WTC11 (cell line): ENCODE results near the gene CAPN15. TPM values are rescaled to one million over a fixed set of nuclear protein-coding genes. Genes with fewer than 3 reads are reported as not detected.
A peak's percentile ranks its signal among the peaks of the same experiment; 100 is the strongest.
"Not testable (repeated sequence)": the region's sequence is repeated elsewhere in the genome, so short reads cannot be mapped to it uniquely, and the experiment has no call there.

Source experiments
- ATAC-seq: fragments of 200-7000 bp; cut with Tn5 transposase; 2 replicates; pipeline ENCODE4 v1.10.0; 2021; ENCODE audit warnings: mild to moderate bottlenecking, moderate library complexity
- CTCF ChIA-PET: fragments of 300-600 bp; sonication (Branson Sonifier 250); formaldehyde crosslinking; loops from one replicate; lab custom pipeline; 2021; ENCODE audit warnings: antibody characterized with exemption; lab: Charles Lee
- POLR2A ChIA-PET: fragments of 350-600 bp; sonication (Branson Sonifier 250); formaldehyde crosslinking; loops from one replicate; lab custom pipeline; 2021; ENCODE audit warnings: antibody characterized with exemption; lab: Charles Lee
- DNase-seq: peaks from one replicate; pipeline ENCODE4 v3.0.0; 2021; ENCODE audit warnings: low spot score
- H3K27ac Mint-ChIP-seq: 2 replicates; pipeline ENCODE4 v1.8.0; 2021; ENCODE audit warnings: mixed read lengths
- H3K27me3 Mint-ChIP-seq: 2 replicates; pipeline ENCODE4 v1.8.0; 2021; ENCODE audit warnings: low read depth, mild to moderate bottlenecking, moderate library complexity, mixed read lengths
- H3K36me3 Mint-ChIP-seq: 2 replicates; pipeline ENCODE4 v1.8.0; 2021; ENCODE audit warnings: mixed read lengths
- H3K4me1 Mint-ChIP-seq: 2 replicates; pipeline ENCODE4 v1.8.0; 2022; ENCODE audit warnings: mixed read lengths
- H3K4me3 Mint-ChIP-seq: 2 replicates; pipeline ENCODE4 v1.8.0; 2021; ENCODE audit warnings: mild to moderate bottlenecking, moderate library complexity, mixed read lengths
- H3K9me3 Mint-ChIP-seq: 2 replicates; pipeline ENCODE4 v1.8.0; 2021; ENCODE audit warnings: mixed read lengths
- ATF1 ChIP-seq: sonication (generic); formaldehyde crosslinking; IDR thresholded peaks from 2 replicates; pipeline ENCODE4 v1.8.1; 2023; ENCODE audit warnings: mild to moderate bottlenecking, moderate library complexity, missing genetic modification reagents
- CBFB ChIP-seq: sonication (generic); formaldehyde crosslinking; IDR thresholded peaks from 2 replicates; pipeline ENCODE4 v1.8.1; 2022; ENCODE audit warnings: mild to moderate bottlenecking, low read depth, missing genetic modification reagents
- EMX1 ChIP-seq: fragments of 250-450 bp; sonication (Bioruptor Pico); IDR thresholded peaks from 2 replicates; pipeline ENCODE4 v1.8.0; 2021; ENCODE audit warnings: mild to moderate bottlenecking
- FOXK1 ChIP-seq: sonication (generic); formaldehyde crosslinking; IDR thresholded peaks from 2 replicates; pipeline ENCODE4 v1.8.0; 2022; ENCODE audit warnings: mild to moderate bottlenecking, moderate library complexity, missing genetic modification reagents
- IRF2 ChIP-seq: sonication (generic); formaldehyde crosslinking; IDR thresholded peaks from 2 replicates; pipeline ENCODE4 v1.8.0; 2022; ENCODE audit warnings: low read depth, missing genetic modification reagents, borderline replicate concordance
- JUN ChIP-seq: sonication (generic); formaldehyde crosslinking; IDR thresholded peaks from 2 replicates; pipeline ENCODE4 v1.8.0; 2023; ENCODE audit warnings: mild to moderate bottlenecking, missing genetic modification reagents
- KAT7 ChIP-seq: sonication (generic); formaldehyde crosslinking; IDR thresholded peaks from 2 replicates; pipeline ENCODE4 v1.8.1; 2023; ENCODE audit warnings: missing genetic modification reagents, mild to moderate bottlenecking, borderline replicate concordance
- RELA ChIP-seq: sonication (generic); formaldehyde crosslinking; IDR thresholded peaks from 2 replicates; pipeline ENCODE4 v1.8.1; 2022; ENCODE audit warnings: missing genetic modification reagents, mild to moderate bottlenecking, borderline replicate concordance
- RORB ChIP-seq: fragments of 250-450 bp; sonication (Bioruptor Pico); IDR thresholded peaks from 2 replicates; pipeline ENCODE4 v1.9.0; 2021; ENCODE audit warnings: mild to moderate bottlenecking
- SMAD3 ChIP-seq: sonication (generic); formaldehyde crosslinking; IDR thresholded peaks from 2 replicates; pipeline ENCODE4 v1.8.0; 2022; ENCODE audit warnings: missing genetic modification reagents, mild to moderate bottlenecking, borderline replicate concordance
- SOX15 ChIP-seq: fragments of 250-450 bp; sonication (Bioruptor Pico); IDR thresholded peaks from 2 replicates; pipeline ENCODE4 v1.9.0; 2021; ENCODE audit warnings: mild to moderate bottlenecking
- SP1 ChIP-seq: sonication (generic); formaldehyde crosslinking; conservative IDR thresholded peaks from 2 replicates; pipeline ENCODE4 v1.8.1; 2022; ENCODE audit warnings: missing genetic modification reagents
- TP53 ChIP-seq: sonication (generic); formaldehyde crosslinking; IDR thresholded peaks from 2 replicates; pipeline ENCODE4 v1.8.1; 2023; ENCODE audit warnings: mild to moderate bottlenecking, missing genetic modification reagents
- ZNF138 ChIP-seq: sonication (generic); formaldehyde crosslinking; conservative IDR thresholded peaks from 2 replicates; pipeline ENCODE4 v1.8.1; 2022; ENCODE audit warnings: mild to moderate bottlenecking, moderate library complexity, missing genetic modification reagents
- ZNF219 ChIP-seq: sonication (generic); formaldehyde crosslinking; IDR thresholded peaks from 2 replicates; pipeline ENCODE4 v1.8.0; 2023; ENCODE audit warnings: missing genetic modification reagents, mild to moderate bottlenecking, borderline replicate concordance
- ZNF423 ChIP-seq: fragments of 250-450 bp; sonication (Bioruptor Pico); IDR thresholded peaks from 2 replicates; pipeline ENCODE4 v2.1.2; 2022; ENCODE audit warnings: mild to moderate bottlenecking, moderate library complexity
- ZNF671 ChIP-seq: fragments of 250-450 bp; sonication (Bioruptor Pico); IDR thresholded peaks from 2 replicates; pipeline ENCODE4 v1.8.0; 2021; ENCODE audit warnings: mild to moderate bottlenecking
- total RNA-seq: library from RNA; stranded (reverse); gene quantifications from 3 replicates; pipeline ENCODE4 v1.2.3, GENCODE V29; 2021
- TF ChIP-seq, protein P1 (sequence below): fragments of 250-450 bp; sonication (Bioruptor Pico); IDR thresholded peaks from 2 replicates; pipeline ENCODE4 v1.9.0; 2021; ENCODE audit warnings: moderate library complexity, mild to moderate bottlenecking, inconsistent platforms, borderline replicate concordance
- TF ChIP-seq, protein P2 (sequence below): sonication (generic); formaldehyde crosslinking; IDR thresholded peaks from 2 replicates; pipeline ENCODE4 v1.8.1; 2023; ENCODE audit warnings: mild to moderate bottlenecking, moderate library complexity, missing genetic modification reagents
- TF ChIP-seq, protein P3 (sequence below): sonication (generic); formaldehyde crosslinking; conservative IDR thresholded peaks from 2 replicates; pipeline ENCODE4 v1.8.1; 2023; ENCODE audit warnings: mild to moderate bottlenecking, low read depth, missing genetic modification reagents, moderate library complexity
- TF ChIP-seq, protein P4 (sequence below): sonication (generic); formaldehyde crosslinking; IDR thresholded peaks from 2 replicates; pipeline ENCODE4 v1.8.1; 2023; ENCODE audit warnings: mild to moderate bottlenecking, missing genetic modification reagents
- TF ChIP-seq, protein P5 (sequence below): fragments of 200-600 bp; IDR thresholded peaks from 2 replicates; pipeline ENCODE4 v1.8.0; 2022; ENCODE audit warnings: antibody characterized with exemption

CAPN15 gene
- total RNA-seq, 1 experiment from 2014 or later = 110 TPM

DNA sequence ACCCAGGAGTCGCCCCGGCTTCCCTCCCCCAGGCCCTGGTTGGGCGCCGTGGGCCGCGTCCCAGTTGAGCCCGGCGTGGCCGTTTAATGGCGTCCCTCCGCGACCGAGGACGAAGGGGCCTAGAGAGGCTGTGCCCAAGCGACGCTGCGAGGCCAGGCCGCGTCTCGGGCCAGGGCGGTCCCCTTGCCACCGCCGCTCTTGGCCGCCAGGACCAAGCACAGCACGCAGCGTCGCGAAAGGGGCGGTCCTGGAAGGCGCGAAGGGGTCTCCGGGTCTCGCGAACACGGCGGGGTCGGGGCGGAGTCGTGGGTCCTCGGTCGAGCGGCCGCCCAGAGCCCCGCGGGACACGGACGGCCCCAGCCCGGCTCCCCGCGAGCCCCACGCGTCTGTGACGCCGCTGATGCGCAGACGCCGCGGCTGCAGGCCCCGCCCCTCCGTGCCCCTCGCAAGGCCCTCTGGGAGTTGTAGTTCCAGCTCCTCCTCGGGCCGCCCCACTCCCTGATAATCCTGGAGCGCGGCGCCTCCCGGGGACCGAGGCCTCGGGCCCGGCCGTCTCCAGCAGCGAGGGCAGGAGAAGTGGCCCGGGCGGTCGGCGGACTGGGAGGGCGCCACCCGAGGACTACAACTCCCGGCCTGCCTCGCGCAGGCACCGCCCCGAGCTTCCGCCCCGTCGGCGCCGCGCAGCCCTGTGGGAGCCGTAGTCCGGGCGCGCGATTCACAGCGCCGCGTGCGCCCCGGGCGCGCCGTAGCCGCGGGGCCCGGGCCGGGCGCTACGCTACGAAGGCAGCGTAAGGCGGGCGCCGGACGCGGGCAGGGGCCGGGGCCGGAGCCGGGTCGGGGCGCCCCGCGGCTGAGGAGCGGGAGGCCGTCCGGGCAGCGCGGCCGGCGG, at the start of gene CAPN15 (continued):
- TF ChIP-seq, protein P1, sequence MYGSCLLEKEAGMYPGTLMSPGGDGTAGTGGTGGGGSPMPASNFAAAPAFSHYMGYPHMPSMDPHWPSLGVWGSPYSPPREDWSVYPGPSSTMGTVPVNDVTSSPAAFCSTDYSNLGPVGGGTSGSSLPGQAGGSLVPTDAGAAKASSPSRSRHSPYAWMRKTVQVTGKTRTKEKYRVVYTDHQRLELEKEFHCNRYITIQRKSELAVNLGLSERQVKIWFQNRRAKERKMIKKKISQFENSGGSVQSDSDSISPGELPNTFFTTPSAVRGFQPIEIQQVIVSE = no peak
- peak; percentile 79 for TF ChIP-seq KAT7 (CRISPR knock-in tag)
- no peak for TF ChIP-seq CBFB (CRISPR knock-in tag)
- TF ChIP-seq EMX1 (CRISPR knock-in tag) = no peak
- TF ChIP-seq SMAD3 (CRISPR knock-in tag) = no peak
- TF ChIP-seq, protein P2, sequence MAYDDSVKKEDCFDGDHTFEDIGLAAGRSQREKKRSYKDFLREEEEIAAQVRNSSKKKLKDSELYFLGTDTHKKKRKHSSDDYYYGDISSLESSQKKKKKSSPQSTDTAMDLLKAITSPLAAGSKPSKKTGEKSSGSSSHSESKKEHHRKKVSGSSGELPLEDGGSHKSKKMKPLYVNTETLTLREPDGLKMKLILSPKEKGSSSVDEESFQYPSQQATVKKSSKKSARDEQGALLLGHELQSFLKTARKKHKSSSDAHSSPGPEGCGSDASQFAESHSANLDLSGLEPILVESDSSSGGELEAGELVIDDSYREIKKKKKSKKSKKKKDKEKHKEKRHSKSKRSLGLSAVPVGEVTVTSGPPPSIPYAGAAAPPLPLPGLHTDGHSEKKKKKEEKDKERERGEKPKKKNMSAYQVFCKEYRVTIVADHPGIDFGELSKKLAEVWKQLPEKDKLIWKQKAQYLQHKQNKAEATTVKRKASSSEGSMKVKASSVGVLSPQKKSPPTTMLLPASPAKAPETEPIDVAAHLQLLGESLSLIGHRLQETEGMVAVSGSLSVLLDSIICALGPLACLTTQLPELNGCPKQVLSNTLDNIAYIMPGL (CRISPR knock-in tag) = peak; percentile 93; the same call in 1 of the 2 replicates
- 0 out of 2 replicates have a peak, but pooled peaks have one; percentile 67 for TF ChIP-seq ZNF219 (CRISPR knock-in tag)
- peak; percentile 90 for TF ChIP-seq JUN (CRISPR knock-in tag)
- TF ChIP-seq TP53 (CRISPR knock-in tag) = 0 out of 2 replicates have a peak, but pooled peaks have one; percentile 34
- TF ChIP-seq ZNF423 (CRISPR knock-in tag) = 0 out of 2 replicates have a peak, but pooled peaks have one; percentile 48
- TF ChIP-seq FOXK1 (CRISPR knock-in tag) = no peak
- no peak for TF ChIP-seq ATF1 (CRISPR knock-in tag)
- TF ChIP-seq IRF2 (CRISPR knock-in tag) = no peak
- peak; percentile 90 for TF ChIP-seq SP1 (CRISPR knock-in tag)

DNA sequence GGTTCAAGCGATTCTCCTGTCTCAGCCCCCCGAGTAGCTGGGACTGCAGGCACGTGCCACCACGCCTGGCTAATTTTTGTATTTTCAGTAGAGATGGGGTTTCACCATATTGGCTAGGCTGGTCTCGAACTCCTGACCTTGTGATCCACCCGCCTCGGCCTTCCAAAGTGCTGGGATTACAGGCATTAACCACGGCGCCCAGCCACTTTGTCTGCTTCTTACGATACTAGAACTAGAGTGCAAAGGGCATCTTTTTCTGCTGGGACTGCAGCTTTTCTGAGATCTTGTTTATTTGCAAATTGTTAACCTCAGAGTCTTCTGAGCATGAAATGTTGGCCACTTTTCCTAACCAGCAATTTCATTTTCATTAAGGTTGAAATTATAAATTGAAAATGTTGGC, 49.2 kb upstream of the CAPN15 start:
- CTCF ChIA-PET = interaction anchor here (0.7 to 4.6 kb wide), 3 partner anchors 8 to 126 kb away, joined by 3 to 40 read pairs (median 4); partner anchors contain the start of gene AXIN1
- H3K27ac Mint-ChIP-seq, POLR2A ChIA-PET, H3K4me3 Mint-ChIP-seq, ATAC-seq, H3K27me3 Mint-ChIP-seq, DNase-seq, H3K9me3 Mint-ChIP-seq, H3K36me3 Mint-ChIP-seq: not testable (repeated sequence)
- peaks cover 20% of the 10 kb centered on the region for H3K4me1 Mint-ChIP-seq

DNA sequence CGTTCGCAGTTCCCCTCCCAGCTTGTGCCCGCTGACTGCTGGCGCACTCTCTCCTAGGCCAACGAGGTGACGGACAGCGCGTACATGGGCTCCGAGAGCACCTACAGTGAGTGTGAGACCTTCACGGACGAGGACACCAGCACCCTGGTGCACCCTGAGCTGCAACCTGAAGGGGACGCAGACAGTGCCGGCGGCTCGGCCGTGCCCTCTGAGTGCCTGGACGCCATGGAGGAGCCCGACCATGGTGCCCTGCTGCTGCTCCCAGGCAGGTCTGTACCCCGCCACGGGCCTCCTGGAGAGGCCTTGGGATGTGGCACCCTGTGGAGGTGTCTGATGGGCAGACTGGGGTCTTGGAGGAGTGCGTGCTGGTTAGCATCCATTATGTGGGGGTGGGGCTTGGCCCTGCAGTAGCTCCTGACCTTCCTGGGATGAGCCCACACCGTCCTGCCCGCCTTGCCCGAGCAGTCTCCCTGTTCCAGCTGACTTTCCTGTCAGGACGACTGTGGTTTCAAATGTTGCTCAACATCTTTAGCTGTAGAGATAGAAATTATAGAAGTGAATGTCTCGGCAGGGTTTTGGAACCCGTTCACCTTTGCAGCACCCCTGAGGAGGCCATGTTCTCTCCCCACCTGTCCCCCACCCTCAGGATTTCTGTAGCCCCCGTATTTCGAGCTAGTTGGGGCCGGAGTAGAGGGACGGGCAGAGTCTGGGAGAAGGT, 44.9 kb upstream of the CAPN15 start:
- ChIA-PET CTCF (interaction anchor here (0.9 to 2.8 kb wide), 5 partner anchors 9 to 96 kb away, joined by 3 to 10 read pairs (median 4); no protein-coding TSS in a partner anchor), POLR2A (interaction anchor here (0.6 kb wide), 1 partner anchor 70 kb away, joined by 4 read pairs; no protein-coding TSS in a partner anchor)
- H3K4me3 Mint-ChIP-seq = no peak overlapping the region
- no peaks in the 10 kb centered on the region for H3K9me3 Mint-ChIP-seq
- ATAC-seq = no peak
- no peak for DNase-seq
- H3K27ac Mint-ChIP-seq = peak overlapping the region; percentile 57; the same call in 1 of the 2 replicates
- no peaks in the 10 kb centered on the region; the same call in 1 of the 2 replicates for H3K36me3 Mint-ChIP-seq
- H3K4me1 Mint-ChIP-seq = peaks cover 14% of the 10 kb centered on the region
- no peaks in the 10 kb centered on the region for H3K27me3 Mint-ChIP-seq
- TF ChIP-seq ZNF138 (CRISPR knock-in tag) (no peak), ZNF671 (CRISPR knock-in tag) (no peak), RORB (CRISPR knock-in tag) (no peak), SOX15 (CRISPR knock-in tag) (no peak), RELA (CRISPR knock-in tag) (no peak)
- TF ChIP-seq, protein P3, sequence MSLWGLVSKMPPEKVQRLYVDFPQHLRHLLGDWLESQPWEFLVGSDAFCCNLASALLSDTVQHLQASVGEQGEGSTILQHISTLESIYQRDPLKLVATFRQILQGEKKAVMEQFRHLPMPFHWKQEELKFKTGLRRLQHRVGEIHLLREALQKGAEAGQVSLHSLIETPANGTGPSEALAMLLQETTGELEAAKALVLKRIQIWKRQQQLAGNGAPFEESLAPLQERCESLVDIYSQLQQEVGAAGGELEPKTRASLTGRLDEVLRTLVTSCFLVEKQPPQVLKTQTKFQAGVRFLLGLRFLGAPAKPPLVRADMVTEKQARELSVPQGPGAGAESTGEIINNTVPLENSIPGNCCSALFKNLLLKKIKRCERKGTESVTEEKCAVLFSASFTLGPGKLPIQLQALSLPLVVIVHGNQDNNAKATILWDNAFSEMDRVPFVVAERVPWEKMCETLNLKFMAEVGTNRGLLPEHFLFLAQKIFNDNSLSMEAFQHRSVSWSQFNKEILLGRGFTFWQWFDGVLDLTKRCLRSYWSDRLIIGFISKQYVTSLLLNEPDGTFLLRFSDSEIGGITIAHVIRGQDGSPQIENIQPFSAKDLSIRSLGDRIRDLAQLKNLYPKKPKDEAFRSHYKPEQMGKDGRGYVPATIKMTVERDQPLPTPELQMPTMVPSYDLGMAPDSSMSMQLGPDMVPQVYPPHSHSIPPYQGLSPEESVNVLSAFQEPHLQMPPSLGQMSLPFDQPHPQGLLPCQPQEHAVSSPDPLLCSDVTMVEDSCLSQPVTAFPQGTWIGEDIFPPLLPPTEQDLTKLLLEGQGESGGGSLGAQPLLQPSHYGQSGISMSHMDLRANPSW (CRISPR knock-in tag) = no peak
- TF ChIP-seq, protein P4, sequence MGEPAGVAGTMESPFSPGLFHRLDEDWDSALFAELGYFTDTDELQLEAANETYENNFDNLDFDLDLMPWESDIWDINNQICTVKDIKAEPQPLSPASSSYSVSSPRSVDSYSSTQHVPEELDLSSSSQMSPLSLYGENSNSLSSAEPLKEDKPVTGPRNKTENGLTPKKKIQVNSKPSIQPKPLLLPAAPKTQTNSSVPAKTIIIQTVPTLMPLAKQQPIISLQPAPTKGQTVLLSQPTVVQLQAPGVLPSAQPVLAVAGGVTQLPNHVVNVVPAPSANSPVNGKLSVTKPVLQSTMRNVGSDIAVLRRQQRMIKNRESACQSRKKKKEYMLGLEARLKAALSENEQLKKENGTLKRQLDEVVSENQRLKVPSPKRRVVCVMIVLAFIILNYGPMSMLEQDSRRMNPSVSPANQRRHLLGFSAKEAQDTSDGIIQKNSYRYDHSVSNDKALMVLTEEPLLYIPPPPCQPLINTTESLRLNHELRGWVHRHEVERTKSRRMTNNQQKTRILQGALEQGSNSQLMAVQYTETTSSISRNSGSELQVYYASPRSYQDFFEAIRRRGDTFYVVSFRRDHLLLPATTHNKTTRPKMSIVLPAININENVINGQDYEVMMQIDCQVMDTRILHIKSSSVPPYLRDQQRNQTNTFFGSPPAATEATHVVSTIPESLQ (CRISPR knock-in tag) = no peak
- TF ChIP-seq, protein P1 = no peak
- TF ChIP-seq, protein P5, sequence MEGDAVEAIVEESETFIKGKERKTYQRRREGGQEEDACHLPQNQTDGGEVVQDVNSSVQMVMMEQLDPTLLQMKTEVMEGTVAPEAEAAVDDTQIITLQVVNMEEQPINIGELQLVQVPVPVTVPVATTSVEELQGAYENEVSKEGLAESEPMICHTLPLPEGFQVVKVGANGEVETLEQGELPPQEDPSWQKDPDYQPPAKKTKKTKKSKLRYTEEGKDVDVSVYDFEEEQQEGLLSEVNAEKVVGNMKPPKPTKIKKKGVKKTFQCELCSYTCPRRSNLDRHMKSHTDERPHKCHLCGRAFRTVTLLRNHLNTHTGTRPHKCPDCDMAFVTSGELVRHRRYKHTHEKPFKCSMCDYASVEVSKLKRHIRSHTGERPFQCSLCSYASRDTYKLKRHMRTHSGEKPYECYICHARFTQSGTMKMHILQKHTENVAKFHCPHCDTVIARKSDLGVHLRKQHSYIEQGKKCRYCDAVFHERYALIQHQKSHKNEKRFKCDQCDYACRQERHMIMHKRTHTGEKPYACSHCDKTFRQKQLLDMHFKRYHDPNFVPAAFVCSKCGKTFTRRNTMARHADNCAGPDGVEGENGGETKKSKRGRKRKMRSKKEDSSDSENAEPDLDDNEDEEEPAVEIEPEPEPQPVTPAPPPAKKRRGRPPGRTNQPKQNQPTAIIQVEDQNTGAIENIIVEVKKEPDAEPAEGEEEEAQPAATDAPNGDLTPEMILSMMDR = no peak
